NCI-H82 treated with DMSO at 0.1 percent for 48 hours (cell line): ENCODE results near the gene NCF4.

ENCODE experiments used
- DNase-seq: peaks from one replicate; lab custom pipeline; 2025; ENCODE audit not compliant: unreplicated experiment; lab: John Stamatoyannopoulos, UW

The NCF4 gene

DNA sequence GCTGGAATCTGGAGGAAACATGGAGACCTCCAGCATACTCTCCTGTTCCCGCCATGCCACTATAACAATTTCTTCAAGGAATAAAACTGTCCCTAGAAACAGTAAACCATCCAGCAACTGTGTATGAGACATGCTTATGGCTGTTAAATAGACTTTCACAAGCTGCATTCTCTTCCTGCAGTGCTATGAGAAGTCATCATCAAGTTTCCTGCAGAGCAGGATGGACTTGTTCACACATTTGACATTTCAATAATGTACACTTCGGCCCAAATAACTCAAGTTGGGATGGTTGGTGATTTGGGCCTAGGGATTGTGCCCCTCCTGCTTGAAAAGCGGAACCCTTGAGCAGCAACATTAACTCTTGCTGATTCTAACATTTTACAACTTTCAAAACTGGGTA lies 32.5 kb downstream of the NCF4 start:
- DNase-seq, result no peak

- no peak for DNase-seq
Measured at GRCh38 chr22:36894266-36894665, 33.5 kb downstream of the NCF4 start.

DNA sequence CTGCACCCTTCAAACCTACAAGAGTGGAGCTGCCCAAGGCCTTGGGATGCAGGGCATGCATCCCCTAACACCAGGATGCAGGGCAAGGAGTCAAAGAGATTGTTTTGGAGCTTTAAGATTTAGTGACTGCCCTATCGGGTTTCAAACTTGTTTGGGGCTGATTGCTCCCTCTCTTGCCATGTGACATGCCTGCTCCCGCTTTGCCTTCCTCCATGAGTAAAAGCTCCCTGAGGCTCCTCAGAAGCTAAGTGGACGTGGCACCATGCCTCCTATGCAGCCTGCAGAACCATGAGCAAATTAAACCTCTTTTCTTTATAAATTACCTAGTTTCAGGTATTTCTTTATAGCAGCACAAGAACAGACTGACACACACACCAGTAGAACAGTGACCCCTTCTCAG lies 36.8 kb downstream of the NCF4 start:
- DNase-seq, result no peak

DNA sequence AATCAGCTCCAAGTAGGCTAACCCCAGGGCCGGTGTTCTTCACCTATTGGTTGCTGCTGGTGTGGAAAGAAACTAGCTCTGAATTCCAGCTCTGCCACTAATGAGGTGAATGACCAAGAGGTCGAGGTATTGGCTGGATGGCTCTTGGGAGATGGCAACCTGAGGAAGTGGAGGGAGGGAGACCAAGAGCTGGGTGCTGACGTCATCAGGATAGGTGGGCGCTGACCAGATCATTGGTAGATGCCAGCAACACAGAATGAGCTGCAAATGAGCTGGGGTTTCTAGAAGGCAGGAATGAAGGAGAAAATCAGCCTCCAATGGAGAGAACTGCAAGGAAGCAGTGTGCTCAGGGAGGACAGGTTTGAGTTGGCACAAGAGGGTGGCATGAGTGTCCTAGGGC lies 37.9 kb downstream of the NCF4 start:
- no peak for DNase-seq

DNA sequence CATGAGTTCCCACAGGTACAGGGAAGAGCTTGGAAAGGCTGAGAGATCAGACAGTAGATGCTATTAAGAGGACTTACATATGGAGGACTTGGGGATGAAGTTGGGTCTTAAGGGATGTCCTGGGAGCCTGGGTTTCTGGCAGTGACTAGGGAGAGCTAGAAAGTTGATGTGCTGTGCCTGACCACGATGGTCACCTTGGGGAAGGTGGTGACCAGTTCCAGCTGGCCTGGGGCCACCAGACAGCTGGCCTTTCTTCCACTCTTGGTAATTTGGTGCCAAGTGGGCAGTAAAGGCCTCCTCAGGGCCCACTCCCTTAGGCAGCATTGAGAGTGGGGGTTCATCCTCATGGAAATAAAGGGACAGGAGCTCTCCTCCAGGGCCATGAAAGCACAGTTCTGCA lies 38.7 kb downstream of the NCF4 start:
- no peak for DNase-seq

GRCh38 chr22:36900225-36900624 lies 39.4 kb downstream of the NCF4 start:
- DNase-seq, result no peak

- no peak for DNase-seq
Measured at GRCh38 chr22:36900880-36901279, 40.1 kb downstream of the NCF4 start.

DNA sequence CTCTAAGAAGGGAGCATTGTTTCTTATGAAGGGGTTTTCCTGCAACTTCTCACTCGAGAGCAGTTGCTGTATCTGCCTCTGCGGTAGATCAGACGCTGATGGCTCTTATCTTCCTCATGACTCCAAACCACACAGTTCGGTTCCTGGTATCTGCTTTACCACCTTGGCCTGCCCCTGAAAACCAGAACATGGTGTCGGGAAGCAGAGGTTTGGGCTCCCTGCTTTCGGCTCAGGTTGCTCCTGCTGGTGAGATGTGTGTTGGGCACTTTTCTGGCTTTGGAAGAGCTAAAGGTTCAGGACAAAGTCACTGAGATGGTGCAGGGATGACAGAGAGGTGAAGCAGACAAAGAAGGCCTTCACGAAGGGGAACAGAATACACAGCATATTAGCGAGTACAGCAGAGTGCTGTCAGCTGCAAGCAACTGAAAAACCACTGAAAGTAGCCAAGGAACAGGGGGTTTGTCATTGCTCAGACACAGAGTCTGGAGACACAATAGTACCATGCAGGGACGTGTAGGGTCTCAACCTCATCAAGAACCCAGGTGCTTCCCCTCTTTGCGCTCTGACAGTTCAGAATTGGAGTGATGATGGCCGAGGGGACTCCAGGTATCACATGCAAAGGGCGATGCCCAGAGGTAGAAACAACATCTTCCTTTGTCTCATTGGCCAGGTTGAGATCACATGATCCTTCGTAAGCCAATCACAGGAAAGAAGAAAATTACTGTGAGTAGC lies 40.8 kb downstream of the NCF4 start:
- DNase-seq, result no peak

- DNase-seq, result no peak
Measured at GRCh38 chr22:36902143-36902926, 41.5 kb downstream of the NCF4 start.

DNA sequence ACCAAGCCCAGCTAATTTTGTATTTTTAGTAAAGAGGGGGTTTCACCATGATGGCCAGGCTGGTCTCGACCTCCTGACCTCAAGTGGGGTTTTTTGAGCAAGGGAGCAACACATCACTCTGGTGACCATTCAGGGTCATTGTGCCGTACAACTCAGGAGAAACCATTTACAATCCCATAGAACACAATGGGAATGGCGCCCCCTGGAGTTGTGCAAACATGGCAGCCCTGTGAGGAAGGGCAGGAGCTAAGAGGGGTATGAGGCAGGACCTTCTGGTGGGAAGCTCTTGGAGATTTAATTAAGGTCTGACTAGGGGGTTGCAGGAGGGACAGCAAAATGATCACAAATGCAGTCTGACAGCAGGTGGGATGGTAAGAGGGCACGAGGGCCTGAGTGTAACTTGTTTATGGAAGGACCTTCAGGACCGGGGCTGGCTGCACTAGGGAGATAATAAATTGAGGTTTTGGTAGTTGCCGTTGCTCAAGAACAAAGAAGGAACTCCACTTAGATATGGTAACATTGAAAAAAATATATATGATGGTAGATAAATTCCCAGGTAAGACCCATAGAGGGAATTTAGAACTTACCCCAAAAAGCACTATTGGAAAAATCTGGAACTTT lies 43.6 kb downstream of the NCF4 start:
- DNase-seq, result no peak

GRCh38 chr22:36907253-36908195 lies 46.7 kb downstream of the NCF4 start:
- no peak for DNase-seq

GRCh38 chr22:36910461-36910860 lies 49.7 kb downstream of the NCF4 start:
- DNase-seq, result no peak

DNA sequence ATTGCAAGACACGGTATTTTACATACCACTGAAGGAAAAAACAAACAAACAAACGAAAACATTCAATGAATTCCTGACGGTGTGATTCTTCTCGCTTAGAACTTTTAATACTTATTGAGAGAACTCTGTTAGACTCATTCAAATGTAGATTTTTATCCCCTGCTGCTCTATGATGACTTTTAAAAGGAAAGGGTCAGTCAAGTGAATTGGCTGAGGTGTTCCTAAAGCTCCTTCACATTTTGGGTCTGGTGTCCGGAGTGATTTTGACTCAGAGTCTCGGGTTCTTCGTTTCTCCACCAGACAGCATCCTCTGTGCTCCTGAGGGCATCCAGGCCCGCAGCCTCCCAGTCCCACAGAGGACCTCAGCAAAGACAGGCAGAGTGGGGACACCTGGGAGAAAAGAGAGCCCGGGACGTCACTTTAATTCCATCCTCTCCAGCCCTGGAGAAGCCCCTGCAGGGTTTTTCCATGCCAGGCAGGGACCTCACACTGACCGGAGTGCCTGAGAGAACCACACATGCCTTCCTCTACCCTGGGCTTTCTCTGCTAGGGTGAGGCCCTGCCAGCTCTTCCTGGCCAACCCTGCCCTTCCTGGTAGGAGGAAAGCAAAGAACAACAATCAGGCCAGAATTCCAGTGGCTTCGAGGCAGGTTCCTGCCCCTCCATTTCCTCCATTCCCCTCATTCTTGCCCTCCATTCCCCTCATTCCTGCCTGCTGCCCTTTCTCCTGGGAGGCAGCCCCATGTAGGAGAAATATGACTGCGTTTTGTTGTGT lies 51.3 kb downstream of the NCF4 start:
- DNase-seq, result no peak

DNA sequence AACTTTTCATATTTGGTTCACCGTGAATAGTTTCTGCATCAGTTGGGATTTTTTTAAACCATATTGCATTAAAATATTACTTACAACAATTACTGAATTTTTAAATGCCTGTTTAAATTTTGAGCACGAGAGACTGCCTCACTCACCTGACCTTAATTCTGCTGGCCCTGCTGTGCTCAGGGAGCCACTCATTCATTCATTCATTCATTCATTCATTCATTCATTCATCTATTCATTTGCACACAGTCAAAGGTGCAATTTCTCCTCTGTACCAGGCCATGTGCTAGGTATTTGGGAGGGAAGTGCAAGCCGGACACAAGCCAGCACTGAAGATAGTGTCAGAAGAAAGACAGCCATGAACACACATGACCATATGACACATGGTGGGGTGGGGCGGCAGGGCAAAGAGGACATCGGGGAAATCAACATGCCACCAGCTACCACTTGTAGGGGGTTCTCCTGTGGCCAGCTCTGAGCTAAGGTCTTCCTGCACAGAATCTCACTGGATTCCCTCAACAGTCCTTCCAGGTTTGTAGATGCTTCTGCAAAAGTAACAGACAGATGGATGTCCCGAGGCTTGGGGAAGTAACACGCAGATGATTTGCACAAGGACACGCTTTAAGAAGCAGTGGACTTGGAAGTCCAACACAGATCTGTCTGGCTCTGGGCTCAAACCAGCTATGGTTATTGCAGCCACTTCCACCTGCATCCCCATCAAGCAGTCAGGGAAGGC lies 52.1 kb downstream of the NCF4 start:
- DNase-seq, result no peak

DNA sequence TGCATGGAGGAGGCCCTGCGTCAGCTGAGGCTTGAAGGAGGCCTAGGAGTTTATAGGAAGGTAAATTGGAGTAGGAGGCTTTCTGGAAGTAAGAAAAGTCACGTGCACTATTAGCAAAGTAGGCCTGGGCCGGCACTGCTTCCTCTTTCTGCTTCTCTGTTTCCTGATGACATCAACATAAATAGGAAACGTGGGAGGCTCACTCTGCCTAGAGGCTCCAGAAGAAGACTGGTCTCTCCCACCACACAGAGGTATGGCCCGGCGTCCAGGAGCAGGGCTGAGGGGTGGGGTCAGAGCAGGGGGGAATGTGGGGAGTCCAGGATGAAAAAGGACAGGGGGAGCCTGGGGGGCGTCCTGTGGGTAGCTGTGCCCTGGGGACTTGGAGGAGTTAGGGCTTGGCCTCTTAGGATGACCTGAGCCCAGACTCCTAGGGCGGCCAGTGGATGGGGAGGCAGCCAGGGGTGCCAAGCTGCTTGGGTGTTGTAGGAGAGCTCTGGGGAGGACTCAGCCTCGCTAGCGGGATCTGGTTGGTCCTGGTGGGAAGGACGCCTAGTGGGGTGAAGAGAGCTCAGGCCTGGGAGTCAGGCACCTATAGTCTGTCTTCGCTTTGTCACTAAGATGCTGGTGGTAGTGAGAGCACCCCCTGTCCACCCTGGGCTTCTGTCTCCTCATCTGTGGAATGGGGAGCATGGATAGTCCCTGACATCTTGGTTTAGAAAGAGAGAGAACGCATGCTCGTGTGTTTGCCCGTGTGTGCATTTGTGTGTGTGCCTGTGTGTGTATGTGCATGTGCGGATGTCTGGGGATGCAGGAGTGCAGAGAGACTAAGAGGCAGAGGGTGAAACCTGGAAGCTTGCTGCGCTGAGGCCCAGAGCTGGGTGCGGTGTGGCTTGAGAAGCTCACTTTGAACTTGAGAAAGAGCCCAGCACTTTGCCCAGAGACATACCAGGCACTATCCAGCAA lies 52.9 kb downstream of the NCF4 start, which contains the start of gene CSF2RB:
CSF2RB (plus strand) TSS at position 202 of the 963 bp plus-strand sequence. CDS start 8,580 bp downstream, outside the sequence.
- DNase-seq, result no peak

GRCh38 chr22:36914390-36914752 lies 53.6 kb downstream of the NCF4 start:
- DNase-seq, result no peak

DNA sequence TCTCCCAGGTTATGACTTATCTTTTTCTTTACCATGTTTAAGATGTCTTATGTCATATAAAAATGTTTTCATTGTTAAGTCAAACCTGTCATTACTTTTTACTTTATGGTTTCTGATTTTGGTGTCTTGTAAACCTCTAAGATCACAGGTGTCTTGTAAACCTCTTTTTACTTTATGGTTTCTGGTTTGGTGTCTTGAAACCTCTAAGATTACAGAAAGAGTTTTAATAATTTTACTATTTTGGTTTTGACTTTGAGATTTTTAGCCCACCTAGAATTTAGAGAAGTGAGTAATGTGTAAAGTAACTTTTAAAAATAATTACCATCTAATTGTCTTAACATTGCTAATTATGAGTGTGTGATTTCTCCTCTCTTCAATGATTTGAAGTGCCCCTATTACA lies 55.2 kb downstream of the NCF4 start:
- DNase-seq, result no peak

DNA sequence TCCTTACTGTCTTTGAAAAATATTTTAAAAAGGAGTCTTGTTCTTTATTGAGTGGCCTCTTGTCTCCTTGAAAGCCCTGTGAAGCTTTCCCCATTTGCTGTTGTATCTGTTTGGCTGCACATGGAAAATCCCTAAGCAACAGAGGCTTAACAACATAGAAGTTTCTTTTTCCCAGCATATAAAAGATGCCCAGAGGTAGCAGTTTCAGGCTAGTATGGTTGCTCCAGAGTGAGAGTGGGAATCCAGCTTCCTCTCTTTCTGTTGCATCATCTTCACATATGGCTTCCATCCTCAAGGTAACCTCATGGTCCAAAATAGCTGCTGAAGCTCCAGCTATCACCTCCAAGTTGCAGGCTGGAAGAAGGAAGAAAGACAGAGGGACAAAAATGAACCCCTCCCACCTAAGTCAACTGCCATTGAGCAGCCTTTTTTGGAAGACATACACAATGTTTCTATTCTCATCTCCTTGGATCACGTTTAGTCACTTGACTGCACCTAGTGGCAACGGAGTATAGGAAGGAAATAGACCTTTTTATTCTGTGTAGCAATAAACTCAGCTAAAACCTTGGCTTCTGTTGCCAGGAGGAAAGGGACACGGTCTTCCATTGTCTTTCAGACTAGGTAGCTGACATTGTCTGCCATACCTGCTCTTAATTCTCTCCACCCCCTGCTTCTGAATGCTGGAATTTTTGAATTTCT lies 57.9 kb downstream of the NCF4 start:
- no peak for DNase-seq
